ENCODE data around the gene TLE6.

Gene TLE6

DNA sequence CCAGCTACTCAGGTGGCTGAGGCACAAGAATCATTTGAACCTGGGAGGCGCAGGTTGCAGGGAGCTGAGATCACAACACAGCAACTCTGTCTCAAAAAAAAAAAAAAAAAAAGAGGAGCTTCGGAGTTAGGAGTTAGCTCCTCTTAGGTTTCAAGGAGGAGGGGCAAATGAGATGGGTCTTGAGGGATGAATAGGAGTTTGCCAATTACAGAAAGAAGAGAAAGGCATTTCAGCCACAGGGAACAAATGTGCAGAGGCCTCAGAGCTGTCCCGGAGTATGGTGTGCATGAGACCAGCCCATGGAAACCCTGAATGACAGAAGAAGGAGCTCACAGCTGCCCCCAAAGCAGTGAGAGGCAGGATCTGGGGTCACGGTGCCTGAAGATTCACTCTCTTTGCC is 27.2 kb downstream of the TLE6 start:
- no peak overlapping the region for H3K27ac ChIP-seq
- no peaks in the 10 kb centered on the region for H3K4me1 ChIP-seq
- DNase-seq = no peak
- peaks cover 0 to 78% (median 7%) of the 10 kb centered on the region in 3 donors for H3K36me3 ChIP-seq
- no peak overlapping the region for H3K4me3 ChIP-seq
- intact Hi-C loops (cut with DNase I; ENCODE audit: low total_unique reads) = no loop called here
- H3K9me3 ChIP-seq = no peaks in the 10 kb centered on the region
- TF ChIP-seq, protein P1, sequence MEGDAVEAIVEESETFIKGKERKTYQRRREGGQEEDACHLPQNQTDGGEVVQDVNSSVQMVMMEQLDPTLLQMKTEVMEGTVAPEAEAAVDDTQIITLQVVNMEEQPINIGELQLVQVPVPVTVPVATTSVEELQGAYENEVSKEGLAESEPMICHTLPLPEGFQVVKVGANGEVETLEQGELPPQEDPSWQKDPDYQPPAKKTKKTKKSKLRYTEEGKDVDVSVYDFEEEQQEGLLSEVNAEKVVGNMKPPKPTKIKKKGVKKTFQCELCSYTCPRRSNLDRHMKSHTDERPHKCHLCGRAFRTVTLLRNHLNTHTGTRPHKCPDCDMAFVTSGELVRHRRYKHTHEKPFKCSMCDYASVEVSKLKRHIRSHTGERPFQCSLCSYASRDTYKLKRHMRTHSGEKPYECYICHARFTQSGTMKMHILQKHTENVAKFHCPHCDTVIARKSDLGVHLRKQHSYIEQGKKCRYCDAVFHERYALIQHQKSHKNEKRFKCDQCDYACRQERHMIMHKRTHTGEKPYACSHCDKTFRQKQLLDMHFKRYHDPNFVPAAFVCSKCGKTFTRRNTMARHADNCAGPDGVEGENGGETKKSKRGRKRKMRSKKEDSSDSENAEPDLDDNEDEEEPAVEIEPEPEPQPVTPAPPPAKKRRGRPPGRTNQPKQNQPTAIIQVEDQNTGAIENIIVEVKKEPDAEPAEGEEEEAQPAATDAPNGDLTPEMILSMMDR (IDR thresholded peaks at IDR 0.05) = no peak
- peaks cover 0 to 5% of the 10 kb centered on the region in 2 donors for H3K27me3 ChIP-seq

DNA sequence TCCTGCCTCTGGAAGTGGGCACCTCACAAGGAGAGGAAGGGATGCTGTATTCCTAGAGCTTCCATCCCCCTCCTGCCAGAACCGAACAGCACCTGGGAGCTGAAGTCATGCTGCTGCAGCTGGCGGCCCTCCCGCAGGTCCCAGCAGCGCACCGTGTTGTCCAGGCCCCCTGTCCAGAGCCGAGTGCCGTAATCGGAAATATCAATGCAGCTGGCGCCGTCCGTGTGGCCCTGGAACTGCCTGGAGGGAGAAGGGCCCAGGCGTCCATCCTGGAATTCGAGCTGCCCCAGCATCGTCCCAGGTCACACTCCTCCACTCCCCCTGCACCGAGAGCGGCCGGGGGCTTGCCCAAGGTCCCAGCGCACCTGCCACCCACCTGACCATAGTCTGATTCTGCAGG is 28.0 kb downstream of the TLE6 start:
- no peaks in the 10 kb centered on the region for H3K9me3 ChIP-seq
- TF ChIP-seq, protein P1 (IDR thresholded peaks at IDR 0.05) = no peak
- DNase-seq = no peak
- intact Hi-C loops (cut with DNase I; ENCODE audit: low total_unique reads) = no loop called here
- H3K4me3 ChIP-seq = no peak overlapping the region
- H3K27me3 ChIP-seq = peaks cover 0 to 5% of the 10 kb centered on the region in 2 donors
- H3K36me3 ChIP-seq = peaks cover 0 to 79% (median 7%) of the 10 kb centered on the region in 3 donors
- H3K27ac ChIP-seq = no peak overlapping the region
- no peaks in the 10 kb centered on the region for H3K4me1 ChIP-seq

DNA sequence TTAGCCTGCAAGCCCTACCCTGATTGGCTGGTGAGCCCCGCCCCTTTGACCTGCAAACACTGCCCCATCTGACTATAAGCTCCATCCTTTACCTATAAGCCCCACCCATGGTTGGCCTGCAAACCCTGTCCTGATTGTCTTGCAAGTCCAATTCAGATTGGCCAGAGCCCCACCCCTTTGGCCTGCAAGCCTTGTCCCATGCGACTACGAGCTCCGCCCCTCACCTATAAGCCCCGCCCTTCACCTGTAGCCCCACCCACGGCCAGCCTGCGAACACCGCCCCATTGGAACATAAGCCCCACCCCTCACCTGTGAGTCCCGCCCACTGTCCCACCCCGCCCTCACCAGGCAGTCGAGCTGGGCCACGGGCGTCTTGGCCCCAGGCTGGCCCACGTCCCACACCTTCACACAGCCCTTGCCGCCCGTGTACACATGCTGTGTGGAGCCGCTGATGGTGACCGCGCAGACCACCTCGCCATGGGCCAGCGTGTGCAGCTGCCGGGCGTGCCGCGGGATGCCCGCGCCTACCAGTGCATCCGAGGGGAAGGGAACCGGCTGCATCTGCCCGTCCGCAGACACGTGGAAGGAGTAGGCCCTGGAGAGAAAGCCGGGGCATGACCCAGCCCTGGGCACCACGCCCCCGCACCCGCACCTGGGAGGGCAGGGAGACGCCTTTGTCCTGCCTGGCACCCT is 28.9 kb downstream of the TLE6 start:
- no peak for DNase-seq
- intact Hi-C loops (cut with DNase I; ENCODE audit: low total_unique reads) = no loop called here
- no peak overlapping the region for H3K4me3 ChIP-seq
- peaks cover 0 to 5% of the 10 kb centered on the region in 2 donors for H3K27me3 ChIP-seq
- H3K36me3 ChIP-seq = peaks cover 0 to 86% (median 7%) of the 10 kb centered on the region in 3 donors
- TF ChIP-seq, protein P1 (IDR thresholded peaks at IDR 0.05) = no peak
- no peaks in the 10 kb centered on the region for H3K9me3 ChIP-seq
- no peaks in the 10 kb centered on the region for H3K4me1 ChIP-seq
- no peak overlapping the region for H3K27ac ChIP-seq

DNA sequence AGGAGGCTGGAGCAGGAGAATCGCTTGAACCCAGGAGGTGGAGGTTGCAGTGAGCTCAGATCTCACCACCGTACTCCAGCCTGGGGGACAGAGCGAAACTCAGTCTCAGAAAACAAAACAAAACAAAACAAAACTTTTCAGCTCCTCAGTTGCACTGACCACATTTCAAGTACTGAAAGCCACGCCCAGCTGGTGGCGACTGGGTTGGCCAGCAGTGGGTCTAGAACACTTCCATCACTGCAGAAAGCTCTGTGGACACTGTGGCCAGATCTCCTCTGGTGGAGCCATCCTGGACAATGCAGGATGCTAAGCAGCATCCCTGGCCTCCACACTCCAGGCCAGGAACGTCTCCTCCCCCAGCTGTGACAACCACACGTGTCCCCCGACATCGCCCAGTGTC is 30.6 kb downstream of the TLE6 start:
- Histone ChIP-seq H3K36me3 (peaks cover 0 to 82% (median 7%) of the 10 kb centered on the region in 3 donors), H3K27ac (no peak overlapping the region), H3K4me1 (no peaks in the 10 kb centered on the region), H3K4me3 (no peak overlapping the region), H3K27me3 (peaks cover 0 to 5% of the 10 kb centered on the region in 2 donors), H3K9me3 (no peaks in the 10 kb centered on the region)
- intact Hi-C loops (cut with DNase I; ENCODE audit: low total_unique reads) = no loop called here
- TF ChIP-seq, protein P1 (IDR thresholded peaks at IDR 0.05) = no peak
- no peak for DNase-seq

DNA sequence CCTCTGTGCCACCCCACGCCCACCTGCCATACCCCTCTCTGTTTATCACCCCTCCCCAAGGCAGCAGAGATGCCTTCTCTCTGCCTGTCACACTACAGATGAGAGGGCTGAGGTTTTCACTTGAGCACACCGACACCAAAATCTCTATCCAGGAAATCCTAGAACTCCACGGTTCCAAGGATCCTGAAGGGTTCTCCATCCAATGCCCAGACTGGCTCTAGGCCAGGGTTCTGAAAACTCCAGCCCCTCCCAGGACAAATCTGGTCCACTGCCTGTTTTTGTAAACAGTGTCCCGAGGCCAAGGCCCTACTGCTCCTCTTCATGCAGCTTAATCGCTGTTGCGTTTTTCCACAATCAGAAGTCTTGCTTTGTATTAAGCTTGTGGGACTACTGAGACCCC is 31.6 kb downstream of the TLE6 start:
- H3K27me3 ChIP-seq = peaks cover 0 to 5% of the 10 kb centered on the region in 2 donors
- intact Hi-C loops (cut with DNase I; ENCODE audit: low total_unique reads) = no loop called here
- H3K27ac ChIP-seq = no peak overlapping the region
- no peaks in the 10 kb centered on the region for H3K9me3 ChIP-seq
- H3K36me3 ChIP-seq = peaks cover 0 to 82% (median 7%) of the 10 kb centered on the region in 3 donors
- TF ChIP-seq, protein P1 (IDR thresholded peaks at IDR 0.05) = no peak
- DNase-seq = no peak
- no peak overlapping the region for H3K4me3 ChIP-seq
- H3K4me1 ChIP-seq = no peaks in the 10 kb centered on the region
